Measurements from ENCODE around the gene EYA2.

EYA2 gene

GRCh38 chr20:47187450-47188195, 293.0 kb downstream of the EYA2 start:
- no peak overlapping the region for H3K4me3 ChIP-seq (ENCODE audit: low read depth, low read length)
- no peak for DNase-seq (ENCODE audit: low read depth)
- no peak for TF ChIP-seq CTCF (conservative IDR thresholded peaks at IDR 0.05; ENCODE audit: low read depth, low read length)

GRCh38 chr20:47188540-47188939, 293.9 kb downstream of the EYA2 start:
- DNase-seq (ENCODE audit: low read depth), result no peak
- H3K4me3 ChIP-seq (ENCODE audit: low read depth, low read length), result no peak overlapping the region
- TF ChIP-seq CTCF (conservative IDR thresholded peaks at IDR 0.05; ENCODE audit: low read depth, low read length), result no peak

GRCh38 chr20:47189060-47189459, 294.4 kb downstream of the EYA2 start:
- no peak for DNase-seq (ENCODE audit: low read depth)
- H3K4me3 ChIP-seq (ENCODE audit: low read depth, low read length), result no peak overlapping the region
- TF ChIP-seq CTCF (conservative IDR thresholded peaks at IDR 0.05; ENCODE audit: low read depth, low read length), result no peak

- H3K4me3 ChIP-seq (ENCODE audit: low read depth, low read length), result no peak overlapping the region
- peak; percentile 30 for DNase-seq (ENCODE audit: low read depth)
- no peak for TF ChIP-seq CTCF (conservative IDR thresholded peaks at IDR 0.05; ENCODE audit: low read depth, low read length)
Observed at GRCh38 chr20:47191074-47191673, 296.5 kb downstream of the EYA2 start.

GRCh38 chr20:47191956-47192355, 297.3 kb downstream of the EYA2 start:
- TF ChIP-seq CTCF (conservative IDR thresholded peaks at IDR 0.05; ENCODE audit: low read depth, low read length), result no peak
- H3K4me3 ChIP-seq (ENCODE audit: low read depth, low read length), result no peak overlapping the region

GRCh38 chr20:47195573-47195972, 300.9 kb downstream of the EYA2 start:
- H3K4me3 ChIP-seq (ENCODE audit: low read depth, low read length), result no peak overlapping the region
- no peak for TF ChIP-seq CTCF (conservative IDR thresholded peaks at IDR 0.05; ENCODE audit: low read depth, low read length)
- DNase-seq (ENCODE audit: low read depth), result no peak

More at GRCh38 chr20:47191956-47192355, 297.3 kb downstream of the EYA2 start:
- no peak for DNase-seq (ENCODE audit: low read depth)
